Gastrocnemius medialis (tissue), 4 donors: ENCODE results near the gene TCF23. TPM values are rescaled to one million over a fixed set of nuclear protein-coding genes. Genes with fewer than 3 reads are reported as not detected.

Source experiments
- ATAC-seq, 2 donors: fragments of 150-250 bp; one replicate each; pipeline ENCODE4 v1.9.1; 2016
- DNase-seq, 2 donors: peaks; one replicate each; pipeline ENCODE4 v3.0.0-alpha.2; 2019
- H3K27ac ChIP-seq, 4 donors: fragments of 200-600 bp; sonication (generic); 1 replicate in 1 of 4; 2 replicates in 3 of 4; pipeline ENCODE4 v1.5.1; 2016 to 2018; ENCODE audit warnings: mild to moderate bottlenecking in 2 of 4, moderate library complexity in 1 of 4
- H3K27me3 ChIP-seq, 3 donors: fragments of 200-600 bp; sonication (generic) in 2 of 3; 1 replicate in 1 of 3; 2 replicates in 2 of 3; pipeline versions ENCODE4 v1.5.1 to v1.6.0; 2016 to 2019; ENCODE audit warnings: mild to moderate bottlenecking in 1 of 3, moderate library complexity in 1 of 3
- H3K36me3 ChIP-seq, 2 donors: fragments of 200-600 bp; sonication (generic) in 1 of 2; one replicate each; pipeline ENCODE4 v1.5.1; 2017 to 2018
- H3K4me1 ChIP-seq, 2 donors: fragments of 200-600 bp; sonication (generic) in 1 of 2; one replicate each; pipeline ENCODE4 v1.5.1; 2016 to 2017; ENCODE audit warnings: mild to moderate bottlenecking in 2 of 2
- H3K4me3 ChIP-seq, 4 donors: fragments of 200-600 bp; sonication (generic) in 3 of 4; 1 replicate in 1 of 4; 2 replicates in 3 of 4; pipeline ENCODE4 v1.5.1; 2016 to 2019; ENCODE audit warnings: mild to moderate bottlenecking in 2 of 4
- H3K9me3 ChIP-seq, 3 donors: fragments of 200-600 bp; sonication (generic) in 2 of 3; 1 replicate in 1 of 3; 2 replicates in 2 of 3; pipeline ENCODE4 v1.5.1; 2016 to 2019
- POLR2A ChIP-seq, 2 donors: fragments of 450-650 bp; IDR thresholded peaks; one replicate each; pipeline ENCODE4 v1.6.1; 2017; ENCODE audit warnings: antibody characterized with exemption in 2 of 2, mild to moderate bottlenecking in 2 of 2, moderate library complexity in 2 of 2
- in situ Hi-C, 4 donors: fragments of 200-750 bp; cut with MboI; loops; one replicate each; pipeline versions ENCODE4 v1.15.0 to v1.8.0; 2017; ENCODE audit warnings: low sequenced_read_pairs in 4 of 4
- intact Hi-C: fragments of 100-400 bp; cut with DNase I; formaldehyde crosslinking; loops from one replicate; pipeline ENCODE4 v1.15.1; 2023; ENCODE audit warnings: low total_unique reads
- total RNA-seq, 4 donors: library from RNA; depleted of rRNA; stranded (reverse); fragments of >200 nt; gene quantifications; one replicate each; pipeline versions ENCODE4 v1.1.0 to v1.2.3, GENCODE V29; 2016
- TF ChIP-seq, protein P1 (sequence below), 5 experiments: fragments of 450-650 bp in 3 of 5; fragments of 200-600 bp in 2 of 5; sonication (generic) in 2 of 5; IDR thresholded peaks in 4 of 5; conservative IDR thresholded peaks in 1 of 5; 1 replicate in 4 of 5; 2 replicates in 1 of 5; pipeline ENCODE4 v1.5.1; 2016 to 2019; ENCODE audit warnings: antibody characterized with exemption in 5 of 5, mild to moderate bottlenecking in 3 of 5, moderate library complexity in 3 of 5

Gene TCF23
- under 1 TPM in 1 of 4 donors, not detected in 3; 0.20 TPM for total RNA-seq

DNA sequence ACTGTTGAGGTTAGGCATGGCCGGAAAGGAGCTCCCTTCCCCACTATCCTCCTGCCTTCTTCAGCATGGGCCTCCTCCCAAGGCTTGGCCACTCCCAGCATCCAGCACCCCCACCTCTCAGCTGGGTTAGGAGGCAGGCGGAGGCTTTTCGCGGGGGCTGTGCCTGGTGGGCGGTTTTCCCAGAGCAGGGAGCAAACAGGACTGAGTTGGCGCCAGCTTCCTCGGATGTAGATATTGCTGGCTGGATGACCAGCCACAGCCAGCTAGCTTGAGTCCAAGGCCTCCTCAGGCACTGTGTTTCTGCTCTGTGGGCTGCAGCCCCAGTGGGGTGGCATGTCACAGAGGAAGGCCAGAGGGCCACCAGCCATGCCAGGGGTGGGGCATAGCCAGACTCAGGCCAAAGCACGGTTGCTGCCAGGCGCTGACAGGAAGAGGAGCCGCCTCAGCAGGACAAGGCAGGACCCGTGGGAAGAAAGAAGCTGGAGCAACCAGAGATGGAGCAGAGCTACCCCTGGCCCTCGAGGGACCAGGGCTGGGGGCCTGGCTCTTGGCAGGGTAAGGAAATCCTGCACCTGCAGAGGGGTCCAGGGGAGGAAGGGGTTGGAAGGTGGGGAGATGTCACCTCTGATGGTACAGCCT is at the start of gene TCF23:
TSS of gene TCF23 (plus strand) at position 204 of the 639 bp plus-strand sequence. CDS start at position 334, 130 bp downstream.
- no peak for DNase-seq
- in situ Hi-C loops: no loop called here
- no peak within 1 kb of the TSS for H3K4me3 ChIP-seq

DNA sequence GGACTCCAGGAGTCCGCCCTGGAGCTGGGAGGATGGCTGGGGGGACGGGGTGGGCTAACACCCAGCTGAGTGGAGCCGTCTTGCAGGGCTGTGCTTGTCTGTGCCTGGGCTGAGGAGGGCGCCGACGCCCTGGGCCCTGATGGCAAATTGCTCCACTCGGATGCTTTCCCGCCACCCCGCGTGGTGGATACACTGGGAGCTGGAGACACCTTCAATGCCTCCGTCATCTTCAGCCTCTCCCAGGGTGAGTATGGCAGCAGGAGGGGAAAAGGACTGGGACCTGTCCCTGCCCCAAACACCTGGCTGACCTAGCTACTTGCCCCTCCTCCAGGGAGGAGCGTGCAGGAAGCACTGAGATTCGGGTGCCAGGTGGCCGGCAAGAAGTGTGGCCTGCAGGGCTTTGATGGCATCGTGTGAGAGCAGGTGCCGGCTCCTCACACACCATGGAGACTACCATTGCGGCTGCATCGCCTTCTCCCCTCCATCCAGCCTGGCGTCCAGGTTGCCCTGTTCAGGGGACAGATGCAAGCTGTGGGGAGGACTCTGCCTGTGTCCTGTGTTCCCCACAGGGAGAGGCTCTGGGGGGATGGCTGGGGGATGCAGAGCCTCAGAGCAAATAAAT is 49.4 kb upstream of the TCF23 start:
- in situ Hi-C loops (loop anchor here in 2 of 4 donors (5.0 to 10.0 kb wide), 2 partner anchors 93 to 185 kb away; partner anchors contain the start of gene TRIM54 (in 2 of the 2)), intact Hi-C loops (no loop called here)
- Histone ChIP-seq H3K27me3 (no peaks in the 10 kb centered on the region), H3K27ac (no peak overlapping the region), H3K4me1 (peaks cover 5 to 8% of the 10 kb centered on the region in 2 donors), H3K36me3 (no peaks in the 10 kb centered on the region), H3K9me3 (no peaks in the 10 kb centered on the region), H3K4me3 (no peak overlapping the region)
- no peak for TF ChIP-seq POLR2A (IDR thresholded peaks at IDR 0.05)
- TF ChIP-seq, protein P1, sequence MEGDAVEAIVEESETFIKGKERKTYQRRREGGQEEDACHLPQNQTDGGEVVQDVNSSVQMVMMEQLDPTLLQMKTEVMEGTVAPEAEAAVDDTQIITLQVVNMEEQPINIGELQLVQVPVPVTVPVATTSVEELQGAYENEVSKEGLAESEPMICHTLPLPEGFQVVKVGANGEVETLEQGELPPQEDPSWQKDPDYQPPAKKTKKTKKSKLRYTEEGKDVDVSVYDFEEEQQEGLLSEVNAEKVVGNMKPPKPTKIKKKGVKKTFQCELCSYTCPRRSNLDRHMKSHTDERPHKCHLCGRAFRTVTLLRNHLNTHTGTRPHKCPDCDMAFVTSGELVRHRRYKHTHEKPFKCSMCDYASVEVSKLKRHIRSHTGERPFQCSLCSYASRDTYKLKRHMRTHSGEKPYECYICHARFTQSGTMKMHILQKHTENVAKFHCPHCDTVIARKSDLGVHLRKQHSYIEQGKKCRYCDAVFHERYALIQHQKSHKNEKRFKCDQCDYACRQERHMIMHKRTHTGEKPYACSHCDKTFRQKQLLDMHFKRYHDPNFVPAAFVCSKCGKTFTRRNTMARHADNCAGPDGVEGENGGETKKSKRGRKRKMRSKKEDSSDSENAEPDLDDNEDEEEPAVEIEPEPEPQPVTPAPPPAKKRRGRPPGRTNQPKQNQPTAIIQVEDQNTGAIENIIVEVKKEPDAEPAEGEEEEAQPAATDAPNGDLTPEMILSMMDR (IDR thresholded peaks at IDR 0.05 in 4 of 5, conservative IDR thresholded peaks at IDR 0.05 in 1 of 5): no peak
- no peak for ATAC-seq
- DNase-seq: no peak

More for the DNA sequence above, at the start of gene TCF23:
- Histone ChIP-seq H3K27me3 (no peaks in the 10 kb centered on the region), H3K4me1 (no peaks in the 10 kb centered on the region), H3K36me3 (no peaks in the 10 kb centered on the region), H3K27ac (no peak within 1 kb of the TSS), H3K9me3 (no peaks in the 10 kb centered on the region)
- no peak for ATAC-seq
- TF ChIP-seq, protein P1 (IDR thresholded peaks at IDR 0.05 in 4 of 5, conservative IDR thresholded peaks at IDR 0.05 in 1 of 5): no peak
- TF ChIP-seq POLR2A (IDR thresholded peaks at IDR 0.05): no peak
- intact Hi-C loops: no loop called here

DNA sequence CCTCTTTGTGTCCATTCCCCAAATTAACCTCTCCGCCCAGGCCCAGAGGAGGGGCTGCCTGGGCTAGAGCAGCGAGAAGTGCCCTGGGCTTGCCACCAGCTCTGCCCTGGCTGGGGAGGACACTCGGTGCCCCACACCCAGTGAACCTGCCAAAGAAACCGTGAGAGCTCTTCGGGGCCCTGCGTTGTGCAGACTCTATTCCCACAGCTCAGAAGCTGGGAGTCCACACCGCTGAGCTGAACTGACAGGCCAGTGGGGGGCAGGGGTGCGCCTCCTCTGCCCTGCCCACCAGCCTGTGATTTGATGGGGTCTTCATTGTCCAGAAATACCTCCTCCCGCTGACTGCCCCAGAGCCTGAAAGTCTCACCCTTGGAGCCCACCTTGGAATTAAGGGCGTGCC is 48.8 kb upstream of the TCF23 start:
- H3K4me1 ChIP-seq: peaks cover 5 to 8% of the 10 kb centered on the region in 2 donors
- no peak overlapping the region for H3K4me3 ChIP-seq
- no peak for DNase-seq
- ATAC-seq: no peak
- H3K9me3 ChIP-seq: no peaks in the 10 kb centered on the region
- no peak overlapping the region for H3K27ac ChIP-seq
- in situ Hi-C loops (loop anchor here in 3 of 4 donors (10.0 kb wide), 3 partner anchors 85 to 175 kb away; partner anchors contain the start of gene DNAJC5G (in 1 of the 3)), intact Hi-C loops (no loop called here)
- TF ChIP-seq, protein P1 (IDR thresholded peaks at IDR 0.05 in 4 of 5, conservative IDR thresholded peaks at IDR 0.05 in 1 of 5): no peak
- TF ChIP-seq POLR2A (IDR thresholded peaks at IDR 0.05): no peak
- no peaks in the 10 kb centered on the region for H3K27me3 ChIP-seq
- H3K36me3 ChIP-seq: no peaks in the 10 kb centered on the region

DNA sequence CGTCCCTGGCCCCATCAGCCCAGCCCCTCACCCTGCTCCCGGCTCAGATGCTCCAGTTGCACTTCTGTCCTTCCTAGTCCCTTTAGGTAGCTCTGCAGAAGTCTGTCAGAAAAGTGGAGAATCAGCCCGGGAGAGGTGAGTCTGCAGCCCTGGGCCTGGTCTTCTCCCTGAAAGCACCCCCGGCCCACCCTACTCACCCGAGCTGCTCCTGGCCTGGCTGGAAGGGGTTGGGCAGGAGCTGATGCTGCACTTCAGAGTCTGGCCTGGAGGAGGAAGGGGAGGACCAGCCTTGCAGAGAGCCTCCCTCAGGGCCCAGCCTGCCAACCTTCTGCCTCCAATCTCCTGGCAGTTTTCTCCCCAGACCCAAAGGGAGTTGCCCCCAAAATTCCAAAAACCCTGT is 46.5 kb upstream of the TCF23 start:
- intact Hi-C loops (no loop called here), in situ Hi-C loops (loop anchor here in 3 of 4 donors (10.0 kb wide), 3 partner anchors 82 to 172 kb away; partner anchors contain the start of gene DNAJC5G (in 1 of the 3))

More for the DNA sequence above, 46.5 kb upstream of the TCF23 start:
- no peak overlapping the region for H3K4me3 ChIP-seq
- H3K36me3 ChIP-seq: no peaks in the 10 kb centered on the region
- TF ChIP-seq POLR2A (IDR thresholded peaks at IDR 0.05): no peak
- TF ChIP-seq, protein P1 (IDR thresholded peaks at IDR 0.05 in 4 of 5, conservative IDR thresholded peaks at IDR 0.05 in 1 of 5): no peak
- no peaks in the 10 kb centered on the region for H3K27me3 ChIP-seq
- no peak for DNase-seq
- no peaks in the 10 kb centered on the region for H3K9me3 ChIP-seq
- no peak for ATAC-seq
- no peak overlapping the region for H3K27ac ChIP-seq
- H3K4me1 ChIP-seq: no peaks in the 10 kb centered on the region
